ACC112 (cell line): ENCODE measurements around the gene SLC1A2.

Source experiments
- H2AFZ ChIP-seq: fragments of 200-600 bp; sonication (generic); one replicate; pipeline ENCODE4 v1.6.0; 2017; ENCODE audit warnings: antibody characterized with exemption, low read length; ENCODE audit not compliant: unreplicated experiment
- H3K27ac ChIP-seq: fragments of 200-600 bp; sonication (generic); 2 replicates; pipeline ENCODE4 v1.5.1; 2014; ENCODE audit warnings: low read depth, mild to moderate bottlenecking, antibody characterized with exemption, low read length, moderate library complexity
- H3K27me3 ChIP-seq: fragments of 200-600 bp; sonication (generic); 2 replicates; pipeline ENCODE4 v1.6.1; 2014; ENCODE audit warnings: mild to moderate bottlenecking, antibody characterized with exemption, low read length, moderate library complexity, mixed read lengths; ENCODE audit not compliant: insufficient read depth
- H3K36me3 ChIP-seq: fragments of 200-600 bp; sonication (generic); 2 replicates; pipeline ENCODE4 v1.6.1; 2016; ENCODE audit warnings: mild to moderate bottlenecking, antibody characterized with exemption, low read length, moderate library complexity, mixed read lengths; ENCODE audit not compliant: insufficient read depth
- H3K4me1 ChIP-seq: fragments of 200-600 bp; sonication (generic); one replicate; pipeline ENCODE4 v1.6.1; 2016; ENCODE audit warnings: low read length, mixed read lengths; ENCODE audit not compliant: insufficient read depth, unreplicated experiment, control insufficient read depth
- H3K4me3 ChIP-seq: fragments of 200-600 bp; sonication (generic); 2 replicates; pipeline ENCODE4 v1.5.1; 2014; ENCODE audit warnings: mild to moderate bottlenecking, low read depth, low read length
- H3K79me2 ChIP-seq: fragments of 200-600 bp; sonication (generic); one replicate; pipeline ENCODE4 v1.6.0; 2016; ENCODE audit warnings: low read length; ENCODE audit not compliant: control insufficient read depth, unreplicated experiment, insufficient read depth

The SLC1A2 gene

DNA sequence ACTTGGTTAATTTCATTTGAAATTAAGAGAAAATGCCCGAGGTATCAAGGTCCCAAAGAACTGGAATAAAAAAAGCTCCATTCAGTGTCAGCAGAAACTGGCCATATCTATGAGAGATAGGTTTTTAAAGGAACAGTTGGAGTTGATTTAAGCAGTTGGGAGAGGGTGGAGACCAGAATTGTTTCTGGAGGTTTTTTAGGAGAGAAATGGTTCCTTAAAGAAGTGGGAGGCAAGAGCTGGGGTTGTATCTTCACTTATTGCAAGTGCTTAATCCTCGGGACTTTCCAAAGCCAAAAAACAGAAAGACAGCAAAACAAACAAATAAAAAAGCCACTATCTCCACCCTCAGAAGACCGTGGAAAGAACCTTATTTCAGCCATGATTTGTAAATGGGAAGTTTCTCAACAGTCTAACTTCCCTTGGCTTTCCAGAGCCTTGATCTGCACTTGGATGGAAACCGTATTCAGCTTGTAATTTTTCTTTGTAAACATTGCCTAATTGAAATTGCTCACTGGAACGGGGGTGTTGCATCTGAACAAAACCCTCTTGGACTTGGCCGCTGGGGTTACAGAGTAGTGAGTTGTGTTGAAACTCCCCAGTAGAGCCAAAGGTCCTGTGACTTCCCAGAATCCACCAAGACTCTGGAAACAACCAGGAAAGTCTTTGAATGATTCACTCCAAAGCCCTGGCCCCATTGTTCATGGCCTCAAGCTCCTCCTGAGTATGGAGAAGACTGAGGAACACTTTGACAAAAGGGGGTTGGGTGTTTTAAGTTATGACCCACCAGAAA lies 115.6 kb downstream of the SLC1A2 start:
- H3K79me2 ChIP-seq, result no peaks in the 10 kb centered on the region
- no peaks in the 10 kb centered on the region for H3K36me3 ChIP-seq
- H3K27ac ChIP-seq, result peak overlapping the region; percentile 87
- H3K4me1 ChIP-seq, result peaks cover 27% of the 10 kb centered on the region
- peak overlapping the region; percentile 35 for H2AFZ ChIP-seq
- H3K27me3 ChIP-seq, result no peaks in the 10 kb centered on the region
- no peak overlapping the region for H3K4me3 ChIP-seq

DNA sequence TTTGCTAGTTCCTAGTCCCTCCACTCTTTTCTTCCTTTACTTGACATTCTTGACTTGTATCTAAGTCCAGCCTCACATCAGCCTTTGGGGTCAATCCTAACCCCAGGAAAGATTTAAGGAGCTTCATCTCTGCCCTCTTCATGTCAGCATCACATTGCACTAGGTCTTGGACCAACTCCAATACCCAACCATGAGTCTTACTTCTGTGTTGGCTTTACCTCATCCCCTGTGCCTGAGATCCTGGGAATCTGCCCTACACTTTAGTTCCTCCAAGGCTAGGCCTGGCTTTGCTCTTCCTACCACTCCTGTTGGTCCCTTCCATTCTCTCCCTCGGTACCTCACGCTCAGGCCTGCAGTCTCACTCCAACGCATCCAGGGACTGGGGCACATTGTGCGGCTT lies 117.0 kb downstream of the SLC1A2 start:
- H3K27ac ChIP-seq, result no peak overlapping the region
- no peaks in the 10 kb centered on the region for H3K36me3 ChIP-seq
- no peak overlapping the region for H2AFZ ChIP-seq
- H3K27me3 ChIP-seq, result no peaks in the 10 kb centered on the region
- no peaks in the 10 kb centered on the region for H3K79me2 ChIP-seq
- peaks cover 27% of the 10 kb centered on the region for H3K4me1 ChIP-seq
- no peak overlapping the region for H3K4me3 ChIP-seq

DNA sequence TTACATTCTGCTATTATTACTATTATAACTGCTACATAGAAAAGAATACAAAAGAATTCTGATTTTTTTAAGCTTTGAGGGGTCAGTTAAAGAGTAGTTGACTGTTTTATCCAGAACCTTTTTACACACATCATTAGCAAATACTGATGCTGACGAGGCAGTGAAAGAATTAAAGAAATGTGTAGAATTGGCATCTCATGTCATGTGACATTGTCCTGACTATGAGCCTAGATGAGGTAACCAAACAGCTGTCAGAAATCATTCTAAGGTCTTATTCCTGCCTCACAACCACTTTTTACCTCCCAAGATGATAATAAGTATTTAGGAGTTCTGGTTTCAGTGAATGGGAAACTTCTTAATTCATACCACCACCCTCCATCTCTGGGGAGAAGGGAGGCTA lies 121.0 kb downstream of the SLC1A2 start:
- H3K4me1 ChIP-seq, result peaks cover 2% of the 10 kb centered on the region

DNA sequence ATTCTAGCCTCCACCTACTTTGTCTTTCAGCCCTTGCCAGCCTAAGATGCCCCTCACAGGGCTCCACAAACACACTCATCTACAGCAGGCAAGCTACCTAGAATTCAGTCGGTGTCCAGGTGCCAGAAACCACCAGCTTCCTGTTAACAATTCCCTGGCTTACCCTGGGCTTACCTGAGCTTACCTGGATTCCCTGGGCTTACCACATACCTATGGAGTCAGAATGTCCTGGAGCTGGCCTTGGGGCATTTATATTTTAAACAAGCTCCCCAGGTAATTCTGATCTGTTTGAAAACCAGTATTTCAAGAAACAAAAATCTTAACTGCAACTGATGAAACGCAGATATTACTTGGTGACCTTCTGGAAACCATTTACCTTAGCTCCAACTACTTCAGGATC lies 123.6 kb downstream of the SLC1A2 start:
- Histone ChIP-seq H3K27me3 (no peaks in the 10 kb centered on the region), H3K36me3 (no peaks in the 10 kb centered on the region), H2AFZ (no peak overlapping the region), H3K4me1 (peaks cover 10% of the 10 kb centered on the region), H3K4me3 (no peak overlapping the region), H3K79me2 (no peaks in the 10 kb centered on the region), H3K27ac (no peak overlapping the region)

More for the DNA sequence above, 121.0 kb downstream of the SLC1A2 start:
- H3K36me3 ChIP-seq, result no peaks in the 10 kb centered on the region
- H3K27ac ChIP-seq, result no peak overlapping the region
- no peaks in the 10 kb centered on the region for H3K27me3 ChIP-seq
- H3K79me2 ChIP-seq, result no peaks in the 10 kb centered on the region
- no peak overlapping the region for H2AFZ ChIP-seq
- no peak overlapping the region for H3K4me3 ChIP-seq

DNA sequence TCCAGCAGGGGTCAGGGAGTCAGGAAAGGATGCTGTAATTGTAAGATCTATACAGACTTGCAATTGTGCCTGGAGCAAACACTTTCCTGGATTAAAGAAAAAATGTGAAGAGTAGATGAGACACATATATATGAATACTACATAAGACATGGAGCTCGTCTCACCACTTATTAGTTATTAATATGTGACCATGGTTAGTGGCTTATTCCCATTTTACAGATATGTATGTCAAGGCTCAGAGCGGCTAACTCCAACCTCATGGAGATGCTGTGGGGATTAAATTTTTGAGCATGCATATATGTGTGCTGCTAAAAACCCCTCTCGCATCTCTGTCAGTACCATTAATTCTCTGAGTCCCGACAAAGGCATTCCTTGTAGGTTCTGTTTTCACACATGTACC lies 125.7 kb downstream of the SLC1A2 start:
- Histone ChIP-seq H3K4me3 (no peak overlapping the region), H3K27ac (no peak overlapping the region), H2AFZ (no peak overlapping the region), H3K4me1 (peaks cover 26% of the 10 kb centered on the region), H3K36me3 (no peaks in the 10 kb centered on the region), H3K79me2 (no peaks in the 10 kb centered on the region), H3K27me3 (no peaks in the 10 kb centered on the region)

DNA sequence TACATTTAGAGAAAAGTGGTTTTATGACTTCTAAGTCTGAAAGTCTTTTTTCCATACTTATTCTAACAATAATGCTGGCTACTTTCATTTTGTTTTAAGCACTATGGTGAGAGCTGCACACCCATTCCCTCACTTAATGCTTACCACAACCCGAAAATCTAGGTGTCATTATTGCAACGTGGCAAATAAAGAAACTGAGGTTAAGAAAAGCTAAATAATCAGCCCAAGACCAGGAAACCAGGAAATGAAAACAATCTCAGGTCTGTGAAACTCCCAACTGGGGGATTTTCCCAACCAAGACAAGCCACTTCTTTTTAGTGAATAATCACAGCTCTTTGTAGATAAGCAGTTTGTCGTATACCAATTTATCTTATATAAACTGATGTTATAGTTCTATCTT lies 126.3 kb downstream of the SLC1A2 start:
- H2AFZ ChIP-seq, result no peak overlapping the region
- H3K79me2 ChIP-seq, result no peaks in the 10 kb centered on the region
- H3K4me3 ChIP-seq, result no peak overlapping the region
- no peaks in the 10 kb centered on the region for H3K27me3 ChIP-seq
- no peak overlapping the region for H3K27ac ChIP-seq
- no peaks in the 10 kb centered on the region for H3K36me3 ChIP-seq
- H3K4me1 ChIP-seq, result peaks cover 31% of the 10 kb centered on the region

DNA sequence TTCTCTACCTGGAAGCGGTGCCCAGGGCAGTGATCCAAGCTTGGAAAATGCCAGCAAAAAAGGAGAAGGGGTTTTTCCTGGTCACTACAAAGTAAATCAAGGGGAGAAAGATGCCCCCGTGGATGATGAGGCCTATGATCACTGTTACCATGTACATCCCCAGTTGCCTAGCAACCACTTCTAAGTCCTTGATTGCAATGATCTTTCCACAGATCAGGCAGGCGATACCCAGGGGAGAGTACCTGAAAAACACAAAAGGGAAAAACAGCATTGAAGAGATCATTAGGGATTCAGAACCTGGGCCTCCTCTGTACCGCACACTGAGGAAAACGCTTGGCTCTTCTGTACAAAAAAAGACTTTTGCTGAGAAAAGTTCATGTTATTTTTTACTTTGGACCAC lies 127.1 kb downstream of the SLC1A2 start:
- H3K27ac ChIP-seq, result no peak overlapping the region
- no peaks in the 10 kb centered on the region for H3K79me2 ChIP-seq
- no peaks in the 10 kb centered on the region for H3K36me3 ChIP-seq
- no peaks in the 10 kb centered on the region for H3K27me3 ChIP-seq
- H3K4me3 ChIP-seq, result no peak overlapping the region
- peaks cover 31% of the 10 kb centered on the region for H3K4me1 ChIP-seq
- H2AFZ ChIP-seq, result no peak overlapping the region

DNA sequence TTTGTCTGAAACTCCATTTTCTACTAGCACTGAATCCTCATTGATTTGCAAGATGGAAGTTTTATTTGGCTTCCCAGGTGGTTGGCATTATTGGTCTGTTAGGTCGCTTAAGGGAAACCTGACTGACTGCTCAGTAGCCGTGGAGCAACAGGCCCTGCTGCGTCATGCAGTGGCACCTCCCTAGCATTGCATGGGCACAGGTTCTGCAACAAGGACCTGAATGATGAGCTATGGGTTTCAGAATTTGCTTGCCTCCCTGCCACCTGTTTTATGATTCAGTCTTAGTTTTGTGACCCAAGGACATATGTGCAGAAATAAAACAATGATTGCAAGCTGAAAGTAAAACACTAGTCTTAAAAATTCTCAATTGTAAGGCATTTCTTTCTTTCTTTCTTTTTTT lies 128.5 kb downstream of the SLC1A2 start:
- H2AFZ ChIP-seq, result no peak overlapping the region
- H3K36me3 ChIP-seq, result no peaks in the 10 kb centered on the region
- no peaks in the 10 kb centered on the region for H3K27me3 ChIP-seq
- H3K4me3 ChIP-seq, result no peak overlapping the region
- no peaks in the 10 kb centered on the region for H3K79me2 ChIP-seq
- H3K27ac ChIP-seq, result no peak overlapping the region
- peaks cover 31% of the 10 kb centered on the region for H3K4me1 ChIP-seq

DNA sequence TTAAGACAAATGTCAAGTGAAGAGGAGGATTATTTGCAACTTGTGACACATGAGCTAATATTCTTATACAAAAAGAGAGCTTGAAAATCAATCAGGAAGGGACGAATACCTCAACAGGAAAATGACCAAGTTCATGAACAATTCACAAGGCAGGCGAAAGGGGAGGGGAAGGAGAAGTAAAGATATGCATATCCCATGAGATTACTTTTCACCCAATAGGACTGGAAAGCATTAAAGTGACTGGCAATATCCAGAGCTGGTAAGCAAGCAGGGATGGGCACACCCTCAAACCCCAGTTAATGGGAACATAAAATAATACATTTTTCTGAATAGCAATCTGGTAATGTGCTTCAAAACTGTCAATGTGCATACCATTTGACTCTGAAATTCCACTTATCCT lies 129.5 kb downstream of the SLC1A2 start:
- Histone ChIP-seq H3K79me2 (no peaks in the 10 kb centered on the region), H3K4me3 (peak overlapping the region; percentile 41), H3K27ac (peak overlapping the region; percentile 94), H2AFZ (no peak overlapping the region), H3K36me3 (no peaks in the 10 kb centered on the region), H3K4me1 (peaks cover 31% of the 10 kb centered on the region), H3K27me3 (no peaks in the 10 kb centered on the region)

DNA sequence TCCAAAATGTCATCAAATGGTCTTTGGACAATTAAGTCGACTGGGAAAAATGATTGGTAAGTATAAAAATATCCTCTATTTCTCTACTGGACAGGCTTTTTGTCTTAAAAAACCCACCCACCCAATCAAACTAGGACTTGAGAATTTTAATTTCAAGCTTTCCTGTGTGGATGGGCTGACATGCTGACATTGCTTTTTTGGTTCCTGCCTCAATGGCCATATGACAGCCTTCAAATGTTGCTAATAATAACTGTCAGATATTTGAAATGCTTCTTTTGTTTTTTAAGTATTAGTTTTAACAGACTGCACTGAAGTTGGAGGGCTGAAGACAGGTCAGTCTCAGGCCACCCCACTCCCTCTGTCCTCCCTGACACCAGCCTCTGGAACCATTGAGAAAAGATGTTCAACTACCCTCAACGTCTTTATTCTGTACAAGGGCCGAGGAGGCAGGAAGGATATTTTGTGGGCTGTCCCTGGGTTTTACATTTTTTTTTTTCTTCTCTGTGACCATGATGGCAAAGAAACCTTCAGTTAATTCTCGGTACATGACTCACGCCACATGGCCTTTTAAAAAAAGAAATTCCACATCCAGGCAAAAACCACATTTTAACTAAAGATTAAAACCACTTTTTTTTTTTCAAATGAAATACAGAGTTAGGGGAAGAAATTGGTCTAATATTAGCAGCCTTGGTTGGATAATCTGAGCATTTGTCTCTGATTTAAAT lies 130.4 kb downstream of the SLC1A2 start:
- no peaks in the 10 kb centered on the region for H3K36me3 ChIP-seq
- H2AFZ ChIP-seq, result peak overlapping the region; percentile 88
- H3K27me3 ChIP-seq, result no peaks in the 10 kb centered on the region
- H3K4me3 ChIP-seq, result peak overlapping the region; percentile 41
- peak overlapping the region; percentile 94 for H3K27ac ChIP-seq
- peaks cover 31% of the 10 kb centered on the region for H3K4me1 ChIP-seq
- H3K79me2 ChIP-seq, result no peaks in the 10 kb centered on the region

DNA sequence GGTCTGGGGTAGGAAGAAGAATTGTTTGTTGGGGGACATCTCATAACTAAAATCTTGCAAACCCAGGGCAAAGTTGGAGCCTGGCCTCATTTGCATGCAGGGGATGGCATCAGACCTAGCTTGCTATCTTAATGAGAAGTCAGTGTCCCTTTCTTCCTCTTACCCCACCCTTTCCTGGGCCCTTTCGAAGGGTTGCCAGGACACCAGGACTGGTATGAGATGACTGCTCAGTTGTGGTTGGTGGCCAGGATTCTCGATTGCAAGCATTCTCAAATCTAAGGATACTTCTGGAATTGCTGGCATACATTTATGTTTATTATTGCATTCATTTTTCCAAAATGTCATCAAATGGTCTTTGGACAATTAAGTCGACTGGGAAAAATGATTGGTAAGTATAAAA lies 131.0 kb downstream of the SLC1A2 start:
- peaks cover 31% of the 10 kb centered on the region for H3K4me1 ChIP-seq
- no peaks in the 10 kb centered on the region for H3K27me3 ChIP-seq
- no peak overlapping the region for H3K27ac ChIP-seq
- no peaks in the 10 kb centered on the region for H3K79me2 ChIP-seq
- no peak overlapping the region for H2AFZ ChIP-seq
- H3K36me3 ChIP-seq, result no peaks in the 10 kb centered on the region
- no peak overlapping the region for H3K4me3 ChIP-seq
